ENCODE data around the gene ZEB2.
A peak's percentile ranks its signal among the peaks of the same experiment; 100 is the strongest.

The ZEB2 gene

DNA sequence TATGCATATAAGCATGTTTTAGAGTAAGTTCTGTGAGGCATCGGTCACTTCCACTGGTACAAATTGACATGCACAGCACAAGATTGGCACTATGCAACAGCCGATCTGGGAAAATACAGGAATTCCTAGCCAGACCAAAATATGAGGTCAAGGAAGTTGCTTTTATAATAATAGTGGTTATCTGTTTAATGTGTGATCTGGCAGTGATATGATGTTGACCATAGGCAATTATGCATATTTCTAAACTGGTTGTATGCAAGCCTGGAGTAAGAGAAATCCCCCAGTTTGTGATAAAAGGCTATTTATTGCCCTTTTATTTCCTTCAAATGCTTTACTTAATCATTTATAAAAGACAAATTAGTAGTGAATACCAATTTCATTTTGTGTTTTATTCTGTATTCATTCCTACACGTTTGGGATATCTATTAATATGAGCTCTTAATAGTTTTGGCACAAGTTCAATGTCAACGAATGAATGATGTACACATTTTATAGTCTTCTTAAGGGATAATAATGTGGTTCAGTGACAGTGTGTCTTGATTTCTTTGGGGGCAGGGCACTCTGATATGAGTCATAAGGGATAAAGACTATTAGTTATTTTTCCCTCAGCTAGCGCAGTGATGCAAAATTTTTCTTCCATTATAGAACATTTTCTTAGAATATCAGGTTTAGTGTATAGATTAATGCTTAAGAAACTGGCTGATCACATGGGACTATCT is 34.7 kb upstream of the ZEB2 start:
- H3K4me3 ChIP-seq (ENCODE audit: control insufficient read depth, low read depth, low read length), result no peak overlapping the region
- no peak for TF ChIP-seq CTCF (conservative IDR thresholded peaks at IDR 0.05; ENCODE audit: control insufficient read depth, insufficient read depth, low read depth, low read length)

GRCh38 chr2:144553379-144553778 is 33.5 kb upstream of the ZEB2 start:
- peak; percentile 98 for DNase-seq (ENCODE audit: low read depth)
- no peak for TF ChIP-seq CTCF (conservative IDR thresholded peaks at IDR 0.05; ENCODE audit: control insufficient read depth, insufficient read depth, low read depth, low read length)
- no peak overlapping the region for H3K4me3 ChIP-seq (ENCODE audit: control insufficient read depth, low read depth, low read length)

More for the DNA sequence above, 34.7 kb upstream of the ZEB2 start:
- DNase-seq (ENCODE audit: low read depth), result peak; percentile 27

- no peak overlapping the region for H3K4me3 ChIP-seq (ENCODE audit: control insufficient read depth, low read depth, low read length)
- TF ChIP-seq CTCF (conservative IDR thresholded peaks at IDR 0.05; ENCODE audit: control insufficient read depth, insufficient read depth, low read depth, low read length), result no peak
- no peak for DNase-seq (ENCODE audit: low read depth)
These were observed 32.9 kb upstream of the ZEB2 start for GRCh38 chr2:144552821-144553220.

GRCh38 chr2:144550911-144551310 is 31.0 kb upstream of the ZEB2 start:
- DNase-seq (ENCODE audit: low read depth), result peak; percentile 46
- no peak for TF ChIP-seq CTCF (conservative IDR thresholded peaks at IDR 0.05; ENCODE audit: control insufficient read depth, insufficient read depth, low read depth, low read length)
- H3K4me3 ChIP-seq (ENCODE audit: control insufficient read depth, low read depth, low read length), result no peak overlapping the region

- no peak for DNase-seq (ENCODE audit: low read depth)
- TF ChIP-seq CTCF (conservative IDR thresholded peaks at IDR 0.05; ENCODE audit: control insufficient read depth, insufficient read depth, low read depth, low read length), result no peak
- H3K4me3 ChIP-seq (ENCODE audit: control insufficient read depth, low read depth, low read length), result no peak overlapping the region
These were observed 30.2 kb upstream of the ZEB2 start for GRCh38 chr2:144550084-144550483.

- no peak for DNase-seq (ENCODE audit: low read depth)
- no peak overlapping the region for H3K4me3 ChIP-seq (ENCODE audit: control insufficient read depth, low read depth, low read length)
- no peak for TF ChIP-seq CTCF (conservative IDR thresholded peaks at IDR 0.05; ENCODE audit: control insufficient read depth, insufficient read depth, low read depth, low read length)
These were observed 28.7 kb upstream of the ZEB2 start for GRCh38 chr2:144548532-144549191.

All from fibroblast of mammary gland (primary cell).